Measurements from ENCODE around the gene GPR158.

The GPR158 gene

DNA sequence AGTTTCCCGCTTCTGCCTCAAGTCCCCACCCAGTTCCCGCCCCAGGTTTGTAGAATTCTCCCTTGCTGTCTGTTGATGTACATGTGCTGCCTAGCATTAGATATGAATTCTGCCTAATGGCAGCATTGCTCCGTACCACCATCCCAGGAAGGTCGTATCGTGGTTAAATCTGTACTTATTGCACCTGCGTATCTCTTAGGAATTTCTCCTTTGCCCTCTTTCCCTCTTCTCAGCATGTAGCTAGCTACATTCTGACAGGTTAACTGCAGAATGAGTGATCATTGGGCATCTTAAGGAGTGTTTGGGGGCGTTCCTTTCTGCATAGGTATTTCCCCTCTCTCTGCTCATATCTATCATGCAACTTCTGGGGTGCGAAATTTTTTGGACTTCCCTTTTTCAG, 293.1 kb downstream of the GPR158 start:
- no peak overlapping the region for H3K4me3 ChIP-seq (ENCODE audit: low read depth, low read length)
- TF ChIP-seq, protein P1, sequence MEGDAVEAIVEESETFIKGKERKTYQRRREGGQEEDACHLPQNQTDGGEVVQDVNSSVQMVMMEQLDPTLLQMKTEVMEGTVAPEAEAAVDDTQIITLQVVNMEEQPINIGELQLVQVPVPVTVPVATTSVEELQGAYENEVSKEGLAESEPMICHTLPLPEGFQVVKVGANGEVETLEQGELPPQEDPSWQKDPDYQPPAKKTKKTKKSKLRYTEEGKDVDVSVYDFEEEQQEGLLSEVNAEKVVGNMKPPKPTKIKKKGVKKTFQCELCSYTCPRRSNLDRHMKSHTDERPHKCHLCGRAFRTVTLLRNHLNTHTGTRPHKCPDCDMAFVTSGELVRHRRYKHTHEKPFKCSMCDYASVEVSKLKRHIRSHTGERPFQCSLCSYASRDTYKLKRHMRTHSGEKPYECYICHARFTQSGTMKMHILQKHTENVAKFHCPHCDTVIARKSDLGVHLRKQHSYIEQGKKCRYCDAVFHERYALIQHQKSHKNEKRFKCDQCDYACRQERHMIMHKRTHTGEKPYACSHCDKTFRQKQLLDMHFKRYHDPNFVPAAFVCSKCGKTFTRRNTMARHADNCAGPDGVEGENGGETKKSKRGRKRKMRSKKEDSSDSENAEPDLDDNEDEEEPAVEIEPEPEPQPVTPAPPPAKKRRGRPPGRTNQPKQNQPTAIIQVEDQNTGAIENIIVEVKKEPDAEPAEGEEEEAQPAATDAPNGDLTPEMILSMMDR (IDR thresholded peaks at IDR 0.05; ENCODE audit: low read depth, low read length), result no peak

DNA sequence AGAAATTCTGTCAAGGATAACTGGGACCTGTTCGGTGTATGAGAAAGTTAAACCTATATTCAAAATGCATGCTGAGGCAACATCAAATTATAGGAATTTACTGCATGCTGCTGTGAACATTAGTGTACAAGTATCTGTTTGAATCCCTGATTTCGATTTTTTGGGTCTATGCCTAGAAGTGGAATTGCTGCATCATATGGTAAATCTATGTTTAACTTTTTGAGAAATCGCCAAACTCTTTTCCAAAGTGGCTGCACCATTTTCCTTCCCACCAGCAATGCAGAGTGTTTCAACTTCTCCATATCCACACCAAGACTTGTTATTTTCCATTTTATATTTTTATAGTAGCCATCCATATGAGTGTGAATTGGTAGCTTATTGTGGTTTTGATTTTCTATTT, 306.7 kb downstream of the GPR158 start:
- TF ChIP-seq, protein P1 (IDR thresholded peaks at IDR 0.05; ENCODE audit: low read depth, low read length), result no peak
- H3K4me3 ChIP-seq (ENCODE audit: low read depth, low read length), result no peak overlapping the region

DNA sequence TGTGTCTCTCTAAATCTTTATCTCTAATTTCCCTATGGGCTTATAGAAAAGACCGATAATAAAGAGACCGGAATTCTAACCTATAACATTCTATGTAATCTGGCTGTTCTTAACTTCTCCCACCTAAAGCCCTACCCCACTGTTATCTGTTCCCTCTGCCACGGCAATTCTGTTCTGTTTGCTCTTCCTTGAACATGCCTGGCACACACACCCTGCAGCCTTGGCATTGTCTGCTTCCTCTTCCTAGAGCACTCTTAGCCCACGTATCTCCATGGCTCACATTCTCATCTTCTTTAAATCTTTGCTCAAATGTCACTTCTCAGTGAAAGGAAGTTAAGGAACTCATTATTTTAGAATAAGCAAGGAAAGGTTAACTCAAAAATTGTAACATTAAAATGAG, 309.2 kb downstream of the GPR158 start:
- H3K4me3 ChIP-seq (ENCODE audit: low read depth, low read length), result no peak overlapping the region

DNA sequence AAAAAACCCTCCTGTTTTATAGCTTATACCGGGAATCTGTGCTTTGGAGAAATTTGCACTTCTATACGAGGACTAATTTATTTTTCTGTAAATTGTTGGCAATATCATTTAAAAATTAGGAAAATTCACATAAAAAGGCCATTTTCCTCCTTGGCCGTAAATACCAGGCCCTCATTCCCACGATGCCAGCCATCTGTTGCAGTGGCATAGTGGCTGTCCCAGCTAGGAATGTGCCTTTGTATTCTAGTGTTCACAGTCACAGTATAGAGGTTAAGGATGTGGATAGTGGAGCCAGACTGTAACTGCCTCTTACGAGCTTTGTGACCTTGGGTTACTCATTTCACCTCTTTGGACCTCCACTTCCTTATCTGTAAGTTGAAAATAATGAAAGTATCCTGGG, 312.5 kb downstream of the GPR158 start:
- H3K4me3 ChIP-seq (ENCODE audit: low read depth, low read length), result no peak overlapping the region
- TF ChIP-seq, protein P1 (IDR thresholded peaks at IDR 0.05; ENCODE audit: low read depth, low read length), result no peak

More for the DNA sequence above, 309.2 kb downstream of the GPR158 start:
- TF ChIP-seq, protein P1 (IDR thresholded peaks at IDR 0.05; ENCODE audit: low read depth, low read length), result no peak

DNA sequence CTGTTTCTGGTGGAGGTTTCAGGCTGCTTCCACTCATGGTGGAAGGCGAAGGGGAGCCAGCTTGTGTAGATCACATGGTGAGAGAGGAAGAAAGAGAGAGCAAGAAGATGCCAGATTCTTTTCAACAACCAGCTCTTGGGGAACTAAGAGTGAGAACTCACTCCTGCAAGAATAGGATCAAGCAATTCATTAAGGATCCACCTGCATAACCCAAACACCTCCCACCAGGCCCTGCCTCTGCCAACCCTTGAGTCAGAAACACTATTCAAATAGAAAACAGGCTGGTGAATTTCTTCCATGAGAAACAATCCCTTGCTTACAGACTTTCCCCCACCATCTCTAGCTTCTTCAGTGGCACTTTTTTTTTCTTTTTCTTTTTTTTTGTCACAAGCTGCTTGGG, 317.2 kb downstream of the GPR158 start:
- TF ChIP-seq, protein P1 (IDR thresholded peaks at IDR 0.05; ENCODE audit: low read depth, low read length), result no peak
- H3K4me3 ChIP-seq (ENCODE audit: low read depth, low read length), result no peak overlapping the region

DNA sequence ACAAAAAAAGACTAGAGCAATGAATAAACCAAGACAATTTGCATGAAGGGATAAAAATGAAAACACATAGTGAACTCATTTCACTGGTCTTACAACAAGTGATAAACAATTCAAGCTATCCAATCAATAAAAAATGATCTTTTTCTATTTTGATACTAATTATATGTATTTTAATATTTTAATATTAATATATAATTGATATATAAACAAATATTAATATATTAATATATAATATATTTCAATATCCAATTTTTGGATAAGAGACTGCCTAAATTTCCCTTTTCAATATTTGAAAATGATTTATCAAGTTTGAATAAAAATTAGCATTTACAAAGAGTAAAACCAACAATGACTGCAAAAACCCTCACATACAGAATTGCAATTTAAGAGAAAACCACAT, 317.9 kb downstream of the GPR158 start:
- no peak overlapping the region for H3K4me3 ChIP-seq (ENCODE audit: low read depth, low read length)
- TF ChIP-seq, protein P1 (IDR thresholded peaks at IDR 0.05; ENCODE audit: low read depth, low read length), result no peak

DNA sequence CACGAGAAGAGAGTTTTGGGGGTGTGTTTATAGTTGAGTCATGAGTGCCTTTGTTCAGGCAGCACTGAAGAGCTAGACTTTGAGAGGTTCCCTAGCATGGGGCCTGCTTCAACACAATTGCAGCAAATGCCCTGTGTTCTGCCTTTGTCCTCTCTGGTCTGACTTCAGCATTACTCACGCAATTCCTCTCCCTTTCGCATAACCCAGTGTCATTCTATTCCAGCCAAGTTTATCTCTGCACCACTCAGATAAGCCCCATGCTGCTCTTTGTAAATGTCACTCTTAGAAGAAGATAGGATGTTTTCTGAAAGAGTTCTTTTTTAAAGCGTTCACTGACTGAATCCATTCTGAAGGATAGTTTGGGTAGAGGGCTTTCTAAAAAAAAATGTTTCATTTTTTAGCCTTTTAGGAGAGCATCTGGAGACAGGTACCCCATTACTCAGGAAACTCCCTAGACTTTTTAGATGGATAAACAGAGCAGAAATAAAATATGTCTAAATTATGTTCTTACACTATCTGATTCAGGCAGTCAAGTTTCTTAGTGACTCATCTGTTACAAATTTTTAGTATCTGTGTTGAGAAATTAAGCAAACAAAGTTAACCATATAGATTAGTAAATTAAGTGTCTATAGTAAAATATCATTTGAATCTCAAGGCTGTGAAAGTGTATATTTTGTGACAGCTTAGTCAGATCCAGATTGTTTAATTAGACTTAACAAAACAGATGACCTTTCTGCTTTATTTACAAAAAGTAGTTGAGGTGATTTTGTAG, 318.5 kb downstream of the GPR158 start:
- H3K4me3 ChIP-seq (ENCODE audit: low read depth, low read length), result no peak overlapping the region
- TF ChIP-seq, protein P1 (IDR thresholded peaks at IDR 0.05; ENCODE audit: low read depth, low read length), result no peak
